Measurements from ENCODE around the gene THEMIS.

DNA sequence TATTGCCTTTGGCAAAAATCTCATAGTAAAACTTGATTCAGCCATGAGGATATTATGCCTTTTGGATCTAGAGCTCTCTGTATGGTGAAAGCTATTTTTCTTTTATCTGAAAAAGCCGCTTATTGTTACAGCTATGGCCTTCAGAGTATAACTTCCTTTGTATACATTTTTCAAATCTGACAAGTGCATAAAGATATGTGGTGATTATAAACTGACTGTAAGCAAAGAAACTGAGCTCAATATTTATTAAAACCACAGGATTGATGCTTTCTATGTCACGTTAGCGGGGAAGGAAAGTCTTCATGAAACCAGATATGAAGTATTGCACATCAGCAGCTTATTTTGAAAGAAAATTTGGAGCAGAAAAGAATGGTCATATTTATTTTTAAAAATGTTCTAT lies 151.8 kb downstream of the THEMIS start:
- TF ChIP-seq, protein P1, sequence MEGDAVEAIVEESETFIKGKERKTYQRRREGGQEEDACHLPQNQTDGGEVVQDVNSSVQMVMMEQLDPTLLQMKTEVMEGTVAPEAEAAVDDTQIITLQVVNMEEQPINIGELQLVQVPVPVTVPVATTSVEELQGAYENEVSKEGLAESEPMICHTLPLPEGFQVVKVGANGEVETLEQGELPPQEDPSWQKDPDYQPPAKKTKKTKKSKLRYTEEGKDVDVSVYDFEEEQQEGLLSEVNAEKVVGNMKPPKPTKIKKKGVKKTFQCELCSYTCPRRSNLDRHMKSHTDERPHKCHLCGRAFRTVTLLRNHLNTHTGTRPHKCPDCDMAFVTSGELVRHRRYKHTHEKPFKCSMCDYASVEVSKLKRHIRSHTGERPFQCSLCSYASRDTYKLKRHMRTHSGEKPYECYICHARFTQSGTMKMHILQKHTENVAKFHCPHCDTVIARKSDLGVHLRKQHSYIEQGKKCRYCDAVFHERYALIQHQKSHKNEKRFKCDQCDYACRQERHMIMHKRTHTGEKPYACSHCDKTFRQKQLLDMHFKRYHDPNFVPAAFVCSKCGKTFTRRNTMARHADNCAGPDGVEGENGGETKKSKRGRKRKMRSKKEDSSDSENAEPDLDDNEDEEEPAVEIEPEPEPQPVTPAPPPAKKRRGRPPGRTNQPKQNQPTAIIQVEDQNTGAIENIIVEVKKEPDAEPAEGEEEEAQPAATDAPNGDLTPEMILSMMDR (conservative IDR thresholded peaks at IDR 0.05 in 1 of 2, IDR thresholded peaks at IDR 0.05 in 1 of 2; ENCODE audit: extremely low read depth in 1 of 2, insufficient read depth in 1 of 2, low read depth in 1 of 2, low read length in 2 of 2) = no peak
- no peak for TF ChIP-seq EZH2 (IDR thresholded peaks at IDR 0.05; ENCODE audit: borderline replicate concordance, low read length)
